Epithelial cell of prostate (primary cell): ENCODE measurements around the gene ENO2.

ENCODE experiments used
- DNase-seq: peaks from one replicate; pipeline ENCODE4 v3.0.0-alpha.2; 2011; ENCODE audit warnings: low read depth, low spot score
- H3K27ac ChIP-seq: fragments of 450-650 bp; 2 replicates; pipeline ENCODE4 v1.5.1; 2017; ENCODE audit warnings: mild to moderate bottlenecking

ENO2 gene

GRCh38 chr12:6946033-6946919 lies 31.9 kb downstream of the ENO2 start:
- DNase-seq = peak; percentile 92

GRCh38 chr12:6946920-6947374 lies 32.6 kb downstream of the ENO2 start:
- DNase-seq = no peak
- H3K27ac ChIP-seq = peak overlapping the region; percentile 88

More at GRCh38 chr12:6946033-6946919, 31.9 kb downstream of the ENO2 start:
- peak overlapping the region; percentile 88 for H3K27ac ChIP-seq

- no peak overlapping the region for H3K27ac ChIP-seq
- DNase-seq = no peak
Observed at GRCh38 chr12:6947615-6948014, 33.2 kb downstream of the ENO2 start.

- no peak overlapping the region for H3K27ac ChIP-seq
- DNase-seq = no peak
Observed at GRCh38 chr12:6948873-6949594, 34.7 kb downstream of the ENO2 start.

- no peak overlapping the region for H3K27ac ChIP-seq
- no peak for DNase-seq
Observed at GRCh38 chr12:6950401-6950801, 36.0 kb downstream of the ENO2 start.

- H3K27ac ChIP-seq = no peak within 1 kb of the TSS
- no peak for DNase-seq
Observed at GRCh38 chr12:6950811-6951540, 36.6 kb downstream of the ENO2 start, which contains the start of gene PTPN6. PTPN6 (plus strand) TSS chr12:6951356; CDS start chr12:6951513, 157 bp downstream.

- H3K27ac ChIP-seq = no peak overlapping the region
- no peak for DNase-seq
Observed at GRCh38 chr12:6951551-6952120, 37.3 kb downstream of the ENO2 start.

GRCh38 chr12:6952121-6952862 lies 37.9 kb downstream of the ENO2 start:
- no peak for DNase-seq
- no peak overlapping the region for H3K27ac ChIP-seq

- H3K27ac ChIP-seq = no peak overlapping the region
- DNase-seq = no peak
Observed at GRCh38 chr12:6952863-6953441, 38.6 kb downstream of the ENO2 start.

GRCh38 chr12:6953442-6954315 lies 39.3 kb downstream of the ENO2 start:
- H3K27ac ChIP-seq = no peak overlapping the region
- DNase-seq = no peak

- H3K27ac ChIP-seq = no peak overlapping the region
- no peak for DNase-seq
Observed at GRCh38 chr12:6954316-6955107, 40.1 kb downstream of the ENO2 start.

- no peak for DNase-seq
- no peak overlapping the region for H3K27ac ChIP-seq
Observed at GRCh38 chr12:6955108-6956020, 41.0 kb downstream of the ENO2 start.

GRCh38 chr12:6956021-6956727 lies 41.8 kb downstream of the ENO2 start:
- no peak for DNase-seq
- H3K27ac ChIP-seq = no peak overlapping the region

- no peak for DNase-seq
Observed at GRCh38 chr12:6957151-6957701, 42.8 kb downstream of the ENO2 start.

GRCh38 chr12:6957741-6958608 lies 43.6 kb downstream of the ENO2 start:
- no peak overlapping the region for H3K27ac ChIP-seq
- no peak for DNase-seq

More at GRCh38 chr12:6957151-6957701, 42.8 kb downstream of the ENO2 start:
- H3K27ac ChIP-seq = no peak overlapping the region
